Upper lobe of left lung (tissue), 4 donors: ENCODE measurements around the gene PRKCA.

Experiments
- CTCF ChIP-seq, 6 experiments: fragments of 450-650 bp in 4 of 6; fragments of 200-600 bp in 2 of 6; sonication (generic) in 2 of 6; IDR thresholded peaks; one replicate each; pipeline ENCODE4 v1.5.1; 2016 to 2019; ENCODE audit warnings: antibody characterized with exemption in 6 of 6
- POLR2AphosphoS5 ChIP-seq, 2 donors: sonication (generic); formaldehyde crosslinking; IDR thresholded peaks; one replicate each; pipeline ENCODE4 v1.5.1; 2017; ENCODE audit warnings: antibody characterized with exemption in 2 of 2

- TF ChIP-seq POLR2AphosphoS5 (IDR thresholded peaks at IDR 0.05) (no peak), CTCF (IDR thresholded peaks at IDR 0.05) (no peak)
Measured at GRCh38 chr17:66480802-66481201, 178.4 kb downstream of the PRKCA start.
